Subcutaneous abdominal adipose tissue (tissue), 5 donors: ENCODE measurements around the gene C10orf90.

Experiments
- H3K27ac ChIP-seq: one replicate; pipeline ENCODE4 v1.7.0; 2013; ENCODE audit warnings: low read depth, mild to moderate bottlenecking, inconsistent platforms, low read length, moderate library complexity
- H3K27me3 ChIP-seq, 5 donors: one replicate each; pipeline ENCODE4 v1.7.0; 2013; ENCODE audit warnings: low read length in 5 of 5, inconsistent platforms in 1 of 5; ENCODE audit not compliant: control insufficient read depth in 5 of 5, insufficient read depth in 4 of 5
- H3K36me3 ChIP-seq, 5 donors: one replicate each; pipeline ENCODE4 v1.7.0; 2013; ENCODE audit warnings: low read length in 5 of 5; ENCODE audit not compliant: control insufficient read depth in 5 of 5, insufficient read depth in 5 of 5
- H3K4me1 ChIP-seq, 5 donors: one replicate each; pipeline ENCODE4 v1.7.0; 2013; ENCODE audit warnings: low read length in 5 of 5, mild to moderate bottlenecking in 3 of 5, moderate library complexity in 1 of 5; ENCODE audit not compliant: control insufficient read depth in 5 of 5, insufficient read depth in 5 of 5
- H3K4me3 ChIP-seq, 5 donors: one replicate each; pipeline ENCODE4 v1.7.0; 2013; ENCODE audit warnings: low read length in 5 of 5, low read depth in 1 of 5
- H3K9ac ChIP-seq, 5 donors: one replicate each; pipeline ENCODE4 v1.7.0; 2013; ENCODE audit warnings: low read length in 5 of 5, mild to moderate bottlenecking in 4 of 5, moderate library complexity in 3 of 5
- H3K9me3 ChIP-seq, 5 donors: one replicate each; pipeline ENCODE4 v1.7.0; 2013; ENCODE audit warnings: low read length in 5 of 5; ENCODE audit not compliant: control insufficient read depth in 5 of 5
- donor health status: healthy.
- donor health status: healthy.
- donor health status: healthy.
- donor health status: healthy.
- donor health status: healthy.

Gene C10orf90

DNA sequence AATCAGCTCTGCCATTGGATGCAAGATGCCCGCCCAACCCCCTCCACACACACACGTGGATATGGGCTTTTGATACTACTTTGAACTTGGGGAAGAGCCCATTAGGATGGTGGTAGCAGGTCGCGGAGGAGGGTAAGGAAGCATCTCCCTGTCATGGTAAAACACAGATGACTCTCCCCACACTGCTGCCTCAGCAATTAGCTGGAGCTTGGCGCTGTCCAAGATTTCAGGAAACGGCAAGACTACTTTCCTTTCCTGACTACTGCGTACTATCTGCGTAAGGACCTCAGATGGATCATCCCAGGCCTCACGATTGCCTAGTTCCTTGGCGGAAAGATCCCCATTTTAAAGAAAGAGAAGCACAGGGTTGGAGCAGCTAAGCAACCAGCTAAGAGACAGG lies 134.3 kb downstream of the C10orf90 start:
- Histone ChIP-seq H3K36me3 (no peaks in the 10 kb centered on the region), H3K9ac (no peak overlapping the region), H3K9me3 (no peaks in the 10 kb centered on the region), H3K27ac (no peak overlapping the region), H3K27me3 (peaks cover 0 to 3% (median 0%) of the 10 kb centered on the region in 5 donors), H3K4me1 (no peaks in the 10 kb centered on the region), H3K4me3 (no peak overlapping the region)

- H3K27ac ChIP-seq, result no peak overlapping the region
- no peaks in the 10 kb centered on the region for H3K36me3 ChIP-seq
- no peak overlapping the region for H3K4me3 ChIP-seq
- H3K9ac ChIP-seq, result no peak overlapping the region
- H3K27me3 ChIP-seq, result peaks cover 0 to 3% (median 0%) of the 10 kb centered on the region in 5 donors
- H3K9me3 ChIP-seq, result no peaks in the 10 kb centered on the region
- H3K4me1 ChIP-seq, result no peaks in the 10 kb centered on the region
Observed at GRCh38 chr10:126533644-126534043, 136.8 kb downstream of the C10orf90 start.

DNA sequence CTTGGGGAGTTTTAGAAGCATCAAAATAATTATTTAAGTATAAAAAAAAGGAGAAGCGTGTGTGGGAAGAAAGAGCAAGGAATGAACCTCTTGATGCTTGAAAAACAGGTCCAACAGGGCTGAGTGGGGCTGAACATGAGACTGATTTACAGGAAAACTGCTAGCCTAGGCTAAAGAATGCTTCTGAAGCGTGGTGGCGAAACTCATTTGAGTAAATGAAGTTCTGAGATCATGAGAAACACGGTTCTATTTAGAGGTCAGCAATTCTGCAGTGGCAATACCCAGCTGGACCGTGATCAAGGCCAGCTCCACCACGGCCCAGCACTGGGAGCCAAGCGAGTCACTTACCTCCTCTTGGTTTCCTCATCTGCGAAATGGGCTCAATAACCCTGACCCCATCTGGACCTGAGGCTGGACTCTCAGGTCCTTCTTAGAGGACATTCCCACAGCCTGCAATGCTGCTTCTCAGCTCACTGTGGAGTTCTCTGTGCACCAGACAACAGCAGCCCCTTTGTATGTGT lies 142.1 kb downstream of the C10orf90 start:
- Histone ChIP-seq H3K36me3 (no peaks in the 10 kb centered on the region), H3K9ac (no peak overlapping the region), H3K27ac (no peak overlapping the region), H3K4me1 (no peaks in the 10 kb centered on the region), H3K27me3 (peaks cover 3 to 11% (median 6%) of the 10 kb centered on the region in 5 donors), H3K4me3 (no peak overlapping the region), H3K9me3 (no peaks in the 10 kb centered on the region)

GRCh38 chr10:126527645-126528314 lies 142.7 kb downstream of the C10orf90 start:
- Histone ChIP-seq H3K27ac (no peak overlapping the region), H3K9me3 (no peaks in the 10 kb centered on the region), H3K9ac (no peak overlapping the region), H3K4me1 (no peaks in the 10 kb centered on the region), H3K36me3 (no peaks in the 10 kb centered on the region), H3K27me3 (peaks cover 3 to 14% (median 6%) of the 10 kb centered on the region in 5 donors), H3K4me3 (no peak overlapping the region)

GRCh38 chr10:126525326-126525725 lies 145.2 kb downstream of the C10orf90 start:
- H3K4me3 ChIP-seq, result no peak overlapping the region
- no peak overlapping the region for H3K27ac ChIP-seq
- H3K9me3 ChIP-seq, result no peaks in the 10 kb centered on the region
- no peak overlapping the region for H3K9ac ChIP-seq
- H3K36me3 ChIP-seq, result no peaks in the 10 kb centered on the region
- H3K27me3 ChIP-seq, result peaks cover 3 to 14% (median 6%) of the 10 kb centered on the region in 5 donors
- no peaks in the 10 kb centered on the region for H3K4me1 ChIP-seq

DNA sequence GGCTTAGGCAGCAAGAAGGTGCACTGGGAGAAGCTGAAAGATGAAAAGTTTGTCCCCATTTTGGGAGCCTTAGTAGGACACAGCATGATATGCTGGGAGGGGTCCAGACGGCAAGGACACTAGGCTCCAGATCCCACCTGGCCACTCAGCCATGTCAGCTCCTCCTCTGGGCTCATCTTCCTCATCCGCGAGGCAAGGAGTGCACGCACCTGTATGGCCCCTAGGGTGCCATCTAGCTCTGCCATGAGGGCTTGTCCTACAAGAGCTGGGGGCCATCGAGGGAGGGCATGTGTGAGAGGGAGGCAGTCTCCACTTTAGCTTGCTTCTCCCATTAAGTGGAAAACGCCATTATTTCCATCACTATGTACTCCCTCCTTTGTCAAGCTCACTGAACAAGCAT lies 146.0 kb downstream of the C10orf90 start:
- Histone ChIP-seq H3K9ac (no peak overlapping the region), H3K9me3 (no peaks in the 10 kb centered on the region), H3K27me3 (peaks cover 3 to 14% (median 6%) of the 10 kb centered on the region in 5 donors), H3K4me3 (no peak overlapping the region), H3K27ac (no peak overlapping the region), H3K36me3 (no peaks in the 10 kb centered on the region), H3K4me1 (no peaks in the 10 kb centered on the region)

GRCh38 chr10:126523071-126523470 lies 147.4 kb downstream of the C10orf90 start:
- Histone ChIP-seq H3K36me3 (no peaks in the 10 kb centered on the region), H3K27ac (no peak overlapping the region), H3K9me3 (no peaks in the 10 kb centered on the region), H3K4me3 (no peak overlapping the region), H3K9ac (no peak overlapping the region), H3K27me3 (peaks cover 3 to 14% (median 6%) of the 10 kb centered on the region in 5 donors), H3K4me1 (no peaks in the 10 kb centered on the region)

- Histone ChIP-seq H3K27me3 (peaks cover 3 to 14% (median 6%) of the 10 kb centered on the region in 5 donors), H3K4me1 (no peaks in the 10 kb centered on the region), H3K9me3 (peaks cover 0 to 3% (median 0%) of the 10 kb centered on the region in 5 donors), H3K27ac (no peak overlapping the region), H3K36me3 (no peaks in the 10 kb centered on the region), H3K9ac (no peak overlapping the region), H3K4me3 (no peak overlapping the region)
Observed at GRCh38 chr10:126521399-126521798, 149.1 kb downstream of the C10orf90 start.

DNA sequence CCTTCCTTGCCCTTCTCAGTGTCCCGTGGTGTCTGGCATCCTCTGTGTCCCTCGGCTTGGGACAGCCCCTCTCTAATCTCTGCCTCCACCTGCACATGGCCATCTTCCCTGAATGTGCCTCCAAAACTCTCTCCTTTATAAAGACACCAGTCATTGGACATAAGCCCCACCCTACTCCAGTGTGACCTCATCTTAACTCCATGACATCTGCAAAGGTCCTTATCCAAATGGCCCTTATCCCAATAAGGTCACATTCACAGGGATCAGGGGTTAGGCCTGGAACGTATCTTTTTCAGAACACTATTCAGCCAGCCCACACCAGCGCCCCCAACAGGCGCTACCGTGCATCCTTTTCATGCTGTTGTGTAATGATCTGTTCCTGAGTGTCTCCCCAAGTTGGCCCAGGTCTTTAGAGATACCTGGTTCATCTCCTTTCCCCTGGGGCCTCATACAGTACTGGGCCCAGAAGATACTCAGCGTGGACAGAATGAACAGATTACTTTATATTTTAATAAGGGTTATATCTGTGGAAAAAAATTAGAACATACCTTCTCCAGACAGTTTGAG lies 149.7 kb downstream of the C10orf90 start:
- Histone ChIP-seq H3K9ac (no peak overlapping the region), H3K36me3 (no peaks in the 10 kb centered on the region), H3K4me3 (no peak overlapping the region), H3K27ac (no peak overlapping the region), H3K9me3 (peaks cover 0 to 3% (median 0%) of the 10 kb centered on the region in 5 donors), H3K27me3 (peaks cover 3 to 14% (median 6%) of the 10 kb centered on the region in 5 donors), H3K4me1 (no peaks in the 10 kb centered on the region)

GRCh38 chr10:126519992-126520391 lies 150.5 kb downstream of the C10orf90 start:
- Histone ChIP-seq H3K36me3 (no peaks in the 10 kb centered on the region), H3K9ac (no peak overlapping the region), H3K27ac (no peak overlapping the region), H3K4me3 (no peak overlapping the region), H3K27me3 (peaks cover 0 to 10% (median 6%) of the 10 kb centered on the region in 5 donors), H3K9me3 (peaks cover 0 to 3% (median 0%) of the 10 kb centered on the region in 5 donors), H3K4me1 (no peaks in the 10 kb centered on the region)
